ENCODE results near the gene GARIN1A.
"Not testable (repeated sequence)": the region's sequence is repeated elsewhere in the genome, so short reads cannot be mapped to it uniquely, and the experiment has no call there.

The GARIN1A gene

GRCh38 chr7:128671992-128672391 lies at the start of gene GARIN1A:
GARIN1A (plus strand) TSS chr7:128672292; CDS start chr7:128672398, 106 bp downstream.
- no peak for DNase-seq

GRCh38 chr7:128627124-128627523 lies 45.0 kb upstream of the GARIN1A start:
- not testable (repeated sequence) for DNase-seq

- DNase-seq = not testable (repeated sequence)
These were observed 38.2 kb upstream of the GARIN1A start for GRCh38 chr7:128633915-128634314.

- DNase-seq = not testable (repeated sequence)
These were observed 26.9 kb upstream of the GARIN1A start for GRCh38 chr7:128645206-128645605.

GRCh38 chr7:128645844-128646243 lies 26.2 kb upstream of the GARIN1A start:
- DNase-seq = not testable (repeated sequence)

GRCh38 chr7:128646877-128647276 lies 25.2 kb upstream of the GARIN1A start:
- not testable (repeated sequence) for DNase-seq

GRCh38 chr7:128651096-128651495 lies 21.0 kb upstream of the GARIN1A start:
- DNase-seq = not testable (repeated sequence)

- DNase-seq = not testable (repeated sequence)
These were observed 19.5 kb upstream of the GARIN1A start for GRCh38 chr7:128652606-128653005.

GRCh38 chr7:128653197-128653596 lies 18.9 kb upstream of the GARIN1A start:
- not testable (repeated sequence) for DNase-seq

GRCh38 chr7:128654080-128654479 lies 18.0 kb upstream of the GARIN1A start:
- not testable (repeated sequence) for DNase-seq

GRCh38 chr7:128654501-128654900 lies 17.6 kb upstream of the GARIN1A start:
- not testable (repeated sequence) for DNase-seq

GRCh38 chr7:128658428-128658827 lies 13.7 kb upstream of the GARIN1A start:
- not testable (repeated sequence) for DNase-seq

- DNase-seq = no peak
These were observed 11.5 kb upstream of the GARIN1A start for GRCh38 chr7:128660596-128660995.

GRCh38 chr7:128661446-128661845 lies 10.6 kb upstream of the GARIN1A start:
- no peak for DNase-seq

GRCh38 chr7:128662091-128662490 lies 10.0 kb upstream of the GARIN1A start:
- no peak for DNase-seq

GRCh38 chr7:128663223-128663622 lies 8.9 kb upstream of the GARIN1A start:
- not testable (repeated sequence) for DNase-seq

- no peak for DNase-seq
These were observed 7.0 kb upstream of the GARIN1A start for GRCh38 chr7:128665057-128665456.

GRCh38 chr7:128666200-128666599 lies 5.9 kb upstream of the GARIN1A start:
- DNase-seq = peak in 1 of 2 experiments; percentile 34

- DNase-seq = peak; percentile 3 to 53
These were observed 930 bp downstream of the GARIN1A start for GRCh38 chr7:128672927-128673517.

- DNase-seq = no peak
These were observed 1.5 kb downstream of the GARIN1A start for GRCh38 chr7:128673571-128673970.

GRCh38 chr7:128676665-128677064 lies 4.6 kb downstream of the GARIN1A start:
- no peak for DNase-seq

- no peak for DNase-seq
These were observed 7.8 kb downstream of the GARIN1A start for GRCh38 chr7:128679920-128680319.

GRCh38 chr7:128681794-128682537 lies 9.9 kb downstream of the GARIN1A start:
- DNase-seq = no peak

GRCh38 chr7:128683270-128683669 lies 11.2 kb downstream of the GARIN1A start:
- DNase-seq = not testable (repeated sequence)

Data from NCI-H524 (cell line).